ENCODE data around the gene TMEM235.

The TMEM235 gene

GRCh38 chr17:78255953-78256706 lies 24.7 kb downstream of the TMEM235 start:
- DNase-seq = no peak

GRCh38 chr17:78256707-78257591 lies 25.5 kb downstream of the TMEM235 start:
- no peak for DNase-seq

GRCh38 chr17:78257810-78258322 lies 26.4 kb downstream of the TMEM235 start:
- DNase-seq = no peak

GRCh38 chr17:78258323-78259191 lies 27.1 kb downstream of the TMEM235 start:
- DNase-seq = no peak

GRCh38 chr17:78259192-78259554 lies 27.7 kb downstream of the TMEM235 start:
- DNase-seq = no peak

- no peak for DNase-seq
Measured at GRCh38 chr17:78263063-78263735, 31.8 kb downstream of the TMEM235 start.

GRCh38 chr17:78263736-78264340 lies 32.4 kb downstream of the TMEM235 start:
- DNase-seq = no peak

- DNase-seq = no peak
Measured at GRCh38 chr17:78264590-78264989, 33.2 kb downstream of the TMEM235 start.

GRCh38 chr17:78265121-78265520 lies 33.7 kb downstream of the TMEM235 start:
- no peak for DNase-seq

- no peak for DNase-seq
Measured at GRCh38 chr17:78266231-78266631, 34.8 kb downstream of the TMEM235 start.

- no peak for DNase-seq
Measured at GRCh38 chr17:78266771-78267170, 35.3 kb downstream of the TMEM235 start.

- DNase-seq = no peak
Measured at GRCh38 chr17:78267253-78268073, 36.0 kb downstream of the TMEM235 start.

- no peak for DNase-seq
Measured at GRCh38 chr17:78268191-78268874, 36.9 kb downstream of the TMEM235 start.

GRCh38 chr17:78268951-78269905 lies 37.8 kb downstream of the TMEM235 start:
- DNase-seq = peak; percentile 31 to 64

- DNase-seq = no peak
Measured at GRCh38 chr17:78269955-78270381, 38.5 kb downstream of the TMEM235 start.

- DNase-seq = no peak
Measured at GRCh38 chr17:78271419-78272170, 40.2 kb downstream of the TMEM235 start.

- DNase-seq = peak in 1 of 2 experiments; percentile 72
Measured at GRCh38 chr17:78272181-78272913, 40.9 kb downstream of the TMEM235 start.

- no peak for DNase-seq
Measured at GRCh38 chr17:78272914-78273258, 41.5 kb downstream of the TMEM235 start.
